Subcutaneous adipose tissue (tissue), 4 donors: ENCODE results near the gene ATP10B. TPM values are rescaled to one million over a fixed set of nuclear protein-coding genes. Genes with fewer than 3 reads are reported as not detected.

ENCODE experiments used
- total RNA-seq, 4 donors: library from RNA; depleted of rRNA; stranded (reverse); fragments of >200 nt; gene quantifications; one replicate each; pipeline ENCODE4 v1.1.0, GENCODE V29; 2016
- TF ChIP-seq, protein P1 (sequence below): fragments of 450-650 bp; IDR thresholded peaks from one replicate; pipeline ENCODE4 v1.5.1; 2016; ENCODE audit warnings: low read depth, mild to moderate bottlenecking, control low read depth, antibody characterized with exemption, moderate library complexity

Gene ATP10B
- total RNA-seq, 4 donors from 2014 or later, result under 0.01 TPM; not detected in 3

- TF ChIP-seq, protein P1, sequence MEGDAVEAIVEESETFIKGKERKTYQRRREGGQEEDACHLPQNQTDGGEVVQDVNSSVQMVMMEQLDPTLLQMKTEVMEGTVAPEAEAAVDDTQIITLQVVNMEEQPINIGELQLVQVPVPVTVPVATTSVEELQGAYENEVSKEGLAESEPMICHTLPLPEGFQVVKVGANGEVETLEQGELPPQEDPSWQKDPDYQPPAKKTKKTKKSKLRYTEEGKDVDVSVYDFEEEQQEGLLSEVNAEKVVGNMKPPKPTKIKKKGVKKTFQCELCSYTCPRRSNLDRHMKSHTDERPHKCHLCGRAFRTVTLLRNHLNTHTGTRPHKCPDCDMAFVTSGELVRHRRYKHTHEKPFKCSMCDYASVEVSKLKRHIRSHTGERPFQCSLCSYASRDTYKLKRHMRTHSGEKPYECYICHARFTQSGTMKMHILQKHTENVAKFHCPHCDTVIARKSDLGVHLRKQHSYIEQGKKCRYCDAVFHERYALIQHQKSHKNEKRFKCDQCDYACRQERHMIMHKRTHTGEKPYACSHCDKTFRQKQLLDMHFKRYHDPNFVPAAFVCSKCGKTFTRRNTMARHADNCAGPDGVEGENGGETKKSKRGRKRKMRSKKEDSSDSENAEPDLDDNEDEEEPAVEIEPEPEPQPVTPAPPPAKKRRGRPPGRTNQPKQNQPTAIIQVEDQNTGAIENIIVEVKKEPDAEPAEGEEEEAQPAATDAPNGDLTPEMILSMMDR, result no peak
Measured at GRCh38 chr5:160556846-160557245, 295.2 kb downstream of the ATP10B start.

DNA sequence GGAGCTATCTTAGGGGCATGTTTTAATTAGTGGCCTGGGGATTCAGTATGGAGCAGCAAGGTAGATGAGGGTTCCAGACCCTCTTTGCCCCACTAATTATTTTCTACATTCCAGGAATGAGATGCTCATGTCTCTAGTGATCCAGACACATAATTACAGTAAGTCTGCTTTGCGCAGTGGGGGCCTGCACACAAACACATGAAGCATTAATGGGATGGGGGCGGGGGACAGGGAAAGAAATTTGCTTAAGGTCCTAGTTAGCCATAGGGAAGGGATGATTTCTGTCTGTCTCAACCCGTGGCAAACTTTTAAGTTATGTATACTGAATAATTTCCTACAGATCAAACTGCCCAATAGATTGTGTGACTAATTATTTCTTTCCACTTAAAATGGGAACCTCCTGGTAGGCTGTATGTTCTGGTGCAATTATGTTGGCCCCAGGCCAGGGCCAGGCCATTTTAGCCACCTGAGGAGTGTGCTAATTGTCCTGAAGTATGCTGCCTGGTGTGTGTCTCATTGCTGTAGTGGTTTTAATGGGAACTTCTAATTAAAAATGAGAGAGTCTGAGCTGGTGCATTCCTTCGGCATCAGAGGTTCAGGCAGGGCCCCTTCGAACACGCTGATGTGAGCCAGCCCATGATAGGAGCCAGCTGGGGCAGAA lies 295.9 kb downstream of the ATP10B start:
- TF ChIP-seq, protein P1, result no peak

DNA sequence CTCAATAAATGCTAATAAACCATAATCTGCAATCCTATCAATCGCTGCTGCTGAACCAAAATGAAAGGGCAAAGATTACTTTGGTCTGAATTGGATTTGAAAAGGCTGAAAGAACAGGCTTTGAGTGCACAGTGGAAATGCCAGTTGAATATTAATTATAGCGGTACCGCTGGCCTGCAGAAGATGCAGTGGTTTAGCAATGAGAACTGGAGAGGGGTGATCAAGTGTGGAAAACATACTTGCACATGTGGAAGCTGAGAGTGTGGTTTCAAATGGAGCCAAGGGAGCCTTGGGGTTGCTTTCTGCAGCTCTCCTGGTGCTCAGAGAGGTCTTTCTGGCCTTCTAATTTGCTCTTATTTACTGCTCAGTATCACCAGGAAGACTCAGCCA lies 296.4 kb downstream of the ATP10B start:
- TF ChIP-seq, protein P1, result no peak

- TF ChIP-seq, protein P1, result no peak
Measured at GRCh38 chr5:160550075-160550474, 301.9 kb downstream of the ATP10B start.

DNA sequence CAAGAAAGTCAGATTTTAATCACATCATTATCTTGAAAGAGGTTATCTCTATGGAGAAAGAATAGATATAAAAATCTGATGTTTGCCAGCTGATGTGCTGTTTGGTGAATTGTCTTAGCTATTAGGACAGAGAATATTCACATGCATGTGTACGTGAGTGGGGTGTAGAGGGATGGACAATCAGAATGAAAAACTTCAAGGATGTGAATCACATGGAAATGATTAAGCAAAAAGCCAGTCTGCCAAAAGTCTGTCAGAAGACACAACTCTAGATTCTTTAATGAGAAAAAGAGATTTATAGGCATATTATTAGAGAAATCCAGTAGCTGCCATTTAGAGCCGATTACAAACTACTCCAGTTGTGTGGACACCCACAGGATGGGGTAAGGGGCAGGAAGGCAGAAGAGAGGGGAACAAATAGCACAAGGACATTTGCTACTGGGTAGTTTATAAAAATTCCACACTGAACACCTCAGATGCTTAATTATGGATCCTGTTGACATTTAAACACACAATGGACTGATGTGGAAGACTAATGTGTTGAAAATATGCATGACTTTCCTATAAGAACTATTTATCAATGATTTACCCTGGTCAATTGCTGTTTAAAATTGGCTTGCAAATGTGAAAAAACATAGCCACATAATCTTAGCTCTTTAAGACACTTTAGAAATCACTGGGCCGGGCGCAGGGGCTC lies 302.9 kb downstream of the ATP10B start:
- TF ChIP-seq, protein P1, result no peak

- TF ChIP-seq, protein P1, result no peak
Measured at GRCh38 chr5:160547872-160548271, 304.1 kb downstream of the ATP10B start.

GRCh38 chr5:160547061-160547460 lies 304.9 kb downstream of the ATP10B start:
- TF ChIP-seq, protein P1, result no peak
